Astrocyte of the spinal cord (primary cell): ENCODE measurements around the gene OR10H5.

Experiments used
- DNase-seq: peaks from one replicate; pipeline ENCODE4 v3.0.0; 2011; ENCODE audit warnings: low read depth, low spot score
- H3K4me3 ChIP-seq: 2 replicates; pipeline ENCODE4 v1.5.1; 2011; ENCODE audit warnings: low read depth, mild to moderate bottlenecking, low read length, moderate library complexity
- in situ Hi-C: cut with HindIII; loops from 2 replicates; pipeline ENCODE4 v1.10.0; 2017; ENCODE audit warnings: low sequenced_read_pairs
- TF ChIP-seq, protein P1 (sequence below): IDR thresholded peaks from 2 replicates; pipeline ENCODE4 v1.5.1; 2012; ENCODE audit warnings: low read depth, mild to moderate bottlenecking, low read length, inconsistent platforms

OR10H5 gene, protein sequence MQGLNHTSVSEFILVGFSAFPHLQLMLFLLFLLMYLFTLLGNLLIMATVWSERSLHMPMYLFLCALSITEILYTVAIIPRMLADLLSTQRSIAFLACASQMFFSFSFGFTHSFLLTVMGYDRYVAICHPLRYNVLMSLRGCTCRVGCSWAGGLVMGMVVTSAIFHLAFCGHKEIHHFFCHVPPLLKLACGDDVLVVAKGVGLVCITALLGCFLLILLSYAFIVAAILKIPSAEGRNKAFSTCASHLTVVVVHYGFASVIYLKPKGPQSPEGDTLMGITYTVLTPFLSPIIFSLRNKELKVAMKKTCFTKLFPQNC

DNA sequence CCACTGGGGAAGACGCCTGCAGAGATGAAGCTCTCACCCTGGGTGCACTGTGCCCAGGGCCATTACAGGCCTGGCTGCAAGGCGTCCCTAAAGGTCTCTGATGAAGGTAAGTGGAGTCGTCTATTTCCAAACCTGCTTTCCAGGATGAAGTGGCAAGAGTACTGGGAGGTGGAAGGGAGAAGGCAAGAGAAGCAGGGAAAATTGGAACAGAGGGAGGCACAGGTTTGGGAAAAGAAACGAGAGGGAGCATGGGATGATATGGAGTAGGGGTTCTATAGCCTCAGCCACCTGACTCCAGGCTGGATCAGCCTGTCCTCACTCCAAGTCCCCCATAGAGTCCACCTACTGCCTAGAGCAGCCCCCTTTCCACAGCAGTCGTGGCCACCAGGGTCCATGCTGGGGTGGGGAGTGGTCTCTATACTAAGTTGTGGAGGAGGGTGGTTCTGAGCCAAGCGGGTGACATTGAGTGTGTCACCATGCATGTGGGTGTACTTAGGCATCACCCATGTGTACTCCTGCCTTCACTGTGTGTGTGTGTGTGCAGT lies at the start of gene OR10H5:
Gene OR10H5 (plus strand): TSS at position 51 of the 545 bp plus-strand sequence. CDS start 6,388 bp downstream, outside the sequence.
- in situ Hi-C loops, result no loop called here
- no peak within 1 kb of the TSS for H3K4me3 ChIP-seq
- TF ChIP-seq, protein P1, sequence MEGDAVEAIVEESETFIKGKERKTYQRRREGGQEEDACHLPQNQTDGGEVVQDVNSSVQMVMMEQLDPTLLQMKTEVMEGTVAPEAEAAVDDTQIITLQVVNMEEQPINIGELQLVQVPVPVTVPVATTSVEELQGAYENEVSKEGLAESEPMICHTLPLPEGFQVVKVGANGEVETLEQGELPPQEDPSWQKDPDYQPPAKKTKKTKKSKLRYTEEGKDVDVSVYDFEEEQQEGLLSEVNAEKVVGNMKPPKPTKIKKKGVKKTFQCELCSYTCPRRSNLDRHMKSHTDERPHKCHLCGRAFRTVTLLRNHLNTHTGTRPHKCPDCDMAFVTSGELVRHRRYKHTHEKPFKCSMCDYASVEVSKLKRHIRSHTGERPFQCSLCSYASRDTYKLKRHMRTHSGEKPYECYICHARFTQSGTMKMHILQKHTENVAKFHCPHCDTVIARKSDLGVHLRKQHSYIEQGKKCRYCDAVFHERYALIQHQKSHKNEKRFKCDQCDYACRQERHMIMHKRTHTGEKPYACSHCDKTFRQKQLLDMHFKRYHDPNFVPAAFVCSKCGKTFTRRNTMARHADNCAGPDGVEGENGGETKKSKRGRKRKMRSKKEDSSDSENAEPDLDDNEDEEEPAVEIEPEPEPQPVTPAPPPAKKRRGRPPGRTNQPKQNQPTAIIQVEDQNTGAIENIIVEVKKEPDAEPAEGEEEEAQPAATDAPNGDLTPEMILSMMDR, result no peak

DNA sequence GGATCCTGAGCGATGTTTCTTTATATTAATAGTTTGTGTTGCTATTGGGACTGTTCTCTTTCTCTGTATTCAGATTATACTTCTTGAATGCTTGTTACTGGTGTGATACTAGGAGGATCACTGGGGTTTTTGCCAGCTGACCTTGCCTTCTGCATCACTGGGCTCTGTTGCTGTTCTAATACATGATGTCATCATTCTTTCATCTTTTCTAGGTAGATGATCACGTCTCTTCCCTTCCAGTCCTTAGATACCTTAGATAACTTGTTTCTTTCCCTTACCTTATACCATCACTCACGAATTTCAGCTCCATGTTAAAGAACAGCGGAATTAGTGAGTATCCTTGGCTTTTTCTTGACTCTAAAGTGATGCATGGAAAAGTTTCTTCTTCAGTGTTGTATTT lies 49.7 kb upstream of the OR10H5 start, which contains the start of gene OR10H3:
Gene OR10H3 (plus strand): TSS at position 264 of the 400 bp plus-strand sequence. CDS start 3,408 bp downstream, outside the sequence.
- TF ChIP-seq, protein P1, result no peak
- no peak for DNase-seq
- in situ Hi-C loops, result no loop called here
- no peak within 1 kb of the TSS for H3K4me3 ChIP-seq

More for the DNA sequence above, at the start of gene OR10H5:
- DNase-seq, result no peak

DNA sequence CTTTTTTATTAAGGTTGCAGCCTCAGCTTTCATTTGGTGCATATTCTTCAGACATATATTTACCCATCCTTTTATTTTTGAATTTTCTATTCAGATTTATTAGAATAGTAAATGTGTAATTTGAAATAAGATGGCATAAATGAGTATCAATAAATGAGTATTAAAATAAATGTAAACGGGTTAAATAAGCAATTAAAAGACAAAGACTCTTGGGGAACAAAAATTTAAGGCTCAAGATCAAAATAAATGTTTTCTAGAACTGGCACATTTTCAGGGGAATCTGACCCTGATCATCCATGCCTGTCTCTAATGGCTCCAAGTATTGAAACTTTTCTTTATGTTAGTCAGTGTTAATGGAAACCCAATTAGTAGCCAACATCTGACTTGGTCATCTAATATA lies 46.7 kb upstream of the OR10H5 start:
- no peak for DNase-seq
- in situ Hi-C loops, result no loop called here
- TF ChIP-seq, protein P1, result no peak
- no peak overlapping the region for H3K4me3 ChIP-seq

DNA sequence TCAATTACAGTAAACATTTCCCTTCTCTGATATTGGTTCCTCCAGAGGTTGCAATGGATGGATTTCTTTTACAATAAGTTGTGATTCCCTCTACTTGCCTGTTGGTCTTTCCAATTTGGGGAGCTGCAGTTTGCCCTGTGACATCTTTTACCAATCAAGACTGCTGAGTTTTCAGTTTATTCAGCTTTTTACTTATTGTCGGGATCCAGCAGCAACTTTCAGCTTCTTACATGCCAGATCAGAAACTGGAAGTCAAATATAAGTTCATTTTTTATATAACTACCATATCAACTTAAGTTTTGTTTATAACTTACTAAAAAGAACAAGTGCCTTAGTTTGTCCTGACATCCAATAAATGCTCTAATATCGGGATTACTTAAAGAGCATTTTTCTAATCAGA lies 39.2 kb upstream of the OR10H5 start:
- no peak overlapping the region for H3K4me3 ChIP-seq
- in situ Hi-C loops, result no loop called here
- no peak for DNase-seq
- TF ChIP-seq, protein P1, result no peak

DNA sequence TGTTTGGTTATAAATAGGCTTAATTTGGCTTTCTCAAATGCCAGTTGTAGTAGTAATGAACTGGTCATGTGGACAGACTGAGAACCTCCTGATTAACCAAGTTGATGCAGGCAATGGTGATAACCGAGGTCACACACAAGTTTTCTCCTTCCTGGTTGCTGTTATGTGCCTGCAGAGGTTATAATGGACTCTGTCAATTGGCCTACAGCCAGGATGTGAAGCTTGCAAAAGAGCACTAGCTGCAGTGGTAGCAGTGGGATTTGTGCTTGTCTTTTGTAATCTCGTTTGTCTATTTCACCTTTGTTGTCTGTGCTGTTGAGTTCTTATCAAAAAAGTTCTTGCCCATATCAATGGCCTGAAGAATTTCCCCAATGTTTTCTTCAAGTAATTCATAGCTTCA lies 29.1 kb upstream of the OR10H5 start:
- in situ Hi-C loops, result no loop called here
- no peak overlapping the region for H3K4me3 ChIP-seq
- DNase-seq, result no peak
- TF ChIP-seq, protein P1, result no peak

DNA sequence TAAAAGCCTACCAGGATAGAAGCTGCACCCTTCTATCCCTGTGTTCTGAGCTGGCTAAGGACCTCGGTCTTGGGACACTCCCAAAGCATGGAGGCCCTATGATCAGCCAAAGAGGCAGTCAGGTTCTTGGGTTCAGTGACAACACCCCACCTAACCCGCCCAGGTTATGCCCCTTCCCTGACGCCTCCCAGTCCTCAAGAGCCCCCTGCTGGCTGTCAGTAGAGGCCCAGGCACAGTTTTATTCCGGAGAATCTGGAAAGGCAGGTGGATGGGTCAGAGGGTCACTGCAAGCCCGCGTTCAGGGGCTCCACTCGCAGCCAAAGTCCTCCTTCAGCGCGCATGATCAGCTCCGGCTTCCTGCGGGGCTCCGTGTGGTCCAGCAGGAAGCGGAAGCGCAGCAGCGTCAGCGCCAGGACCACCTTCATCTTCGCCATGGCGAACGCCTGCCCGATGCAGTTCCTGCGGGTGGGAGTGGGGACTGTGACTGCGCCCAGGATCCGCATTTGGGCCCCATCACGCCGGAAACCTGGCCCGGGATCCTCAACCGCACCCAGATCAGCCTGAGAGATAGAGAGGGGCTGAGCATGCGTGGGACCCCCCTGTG lies 27.4 kb upstream of the OR10H5 start:
- H3K4me3 ChIP-seq, result no peak overlapping the region
- DNase-seq, result no peak
- in situ Hi-C loops, result no loop called here
- TF ChIP-seq, protein P1, result no peak
